Measurements from ENCODE around the gene FATE1. TPM values are rescaled to one million over a fixed set of nuclear protein-coding genes. Genes with fewer than 3 reads are reported as not detected.

The FATE1 gene
- total and polyA plus RNA-seq, 2 experiments from 2014 or later: not detected

GRCh38 chrX:151704041-151704663 lies 11.7 kb upstream of the FATE1 start:
- no peaks in the 10 kb centered on the region for H3K9me3 ChIP-seq (ENCODE audit: low read depth)
- H3K9me2 ChIP-seq (replicated peaks; ENCODE audit: insufficient read depth): no peaks in the 10 kb centered on the region
- no peaks in the 10 kb centered on the region for H3K79me2 ChIP-seq
- H3K36me3 ChIP-seq (replicated peaks; ENCODE audit: insufficient read depth, low read depth): no peaks in the 10 kb centered on the region
- no peak overlapping the region for H3K4me3 ChIP-seq
- no peaks in the 10 kb centered on the region for H4K20me1 ChIP-seq (ENCODE audit: insufficient read depth, poor library complexity, severe bottlenecking)
- H3K27me3 ChIP-seq: no peaks in the 10 kb centered on the region
- no peak overlapping the region for H2AFZ ChIP-seq
- H3K4me2 ChIP-seq: no peak overlapping the region
- TF ChIP-seq, protein P1, sequence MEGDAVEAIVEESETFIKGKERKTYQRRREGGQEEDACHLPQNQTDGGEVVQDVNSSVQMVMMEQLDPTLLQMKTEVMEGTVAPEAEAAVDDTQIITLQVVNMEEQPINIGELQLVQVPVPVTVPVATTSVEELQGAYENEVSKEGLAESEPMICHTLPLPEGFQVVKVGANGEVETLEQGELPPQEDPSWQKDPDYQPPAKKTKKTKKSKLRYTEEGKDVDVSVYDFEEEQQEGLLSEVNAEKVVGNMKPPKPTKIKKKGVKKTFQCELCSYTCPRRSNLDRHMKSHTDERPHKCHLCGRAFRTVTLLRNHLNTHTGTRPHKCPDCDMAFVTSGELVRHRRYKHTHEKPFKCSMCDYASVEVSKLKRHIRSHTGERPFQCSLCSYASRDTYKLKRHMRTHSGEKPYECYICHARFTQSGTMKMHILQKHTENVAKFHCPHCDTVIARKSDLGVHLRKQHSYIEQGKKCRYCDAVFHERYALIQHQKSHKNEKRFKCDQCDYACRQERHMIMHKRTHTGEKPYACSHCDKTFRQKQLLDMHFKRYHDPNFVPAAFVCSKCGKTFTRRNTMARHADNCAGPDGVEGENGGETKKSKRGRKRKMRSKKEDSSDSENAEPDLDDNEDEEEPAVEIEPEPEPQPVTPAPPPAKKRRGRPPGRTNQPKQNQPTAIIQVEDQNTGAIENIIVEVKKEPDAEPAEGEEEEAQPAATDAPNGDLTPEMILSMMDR (IDR thresholded peaks at IDR 0.05; ENCODE audit: poor library complexity): no peak
- TF ChIP-seq EZH2 (IDR thresholded peaks at IDR 0.05; ENCODE audit: borderline replicate concordance) (no peak), EZH2phosphoT487 (IDR thresholded peaks at IDR 0.05; ENCODE audit: low read depth, severe bottlenecking, unreplicated experiment) (no peak)
- WGBS (ENCODE audit: low lambda C conversion rate, missing lambda C conversion rate): 85% methylated on average over 13 of the region's 13 CpGs
- H3K4me1 ChIP-seq (ENCODE audit: insufficient read depth): no peaks in the 10 kb centered on the region
- no peak overlapping the region for H3K27ac ChIP-seq
- no peak for DNase-seq (ENCODE audit: low spot score)

- H3K4me1 ChIP-seq (ENCODE audit: insufficient read depth): no peaks in the 10 kb centered on the region
- no peaks in the 10 kb centered on the region for H3K79me2 ChIP-seq
- 82% methylated on average over 7 of the region's 7 CpGs for WGBS (ENCODE audit: low lambda C conversion rate, missing lambda C conversion rate)
- H3K4me3 ChIP-seq: no peak overlapping the region
- H3K36me3 ChIP-seq (replicated peaks; ENCODE audit: insufficient read depth, low read depth): no peaks in the 10 kb centered on the region
- H3K27me3 ChIP-seq: no peaks in the 10 kb centered on the region
- TF ChIP-seq EZH2 (IDR thresholded peaks at IDR 0.05; ENCODE audit: borderline replicate concordance) (no peak), EZH2phosphoT487 (IDR thresholded peaks at IDR 0.05; ENCODE audit: low read depth, severe bottlenecking, unreplicated experiment) (no peak)
- TF ChIP-seq, protein P1 (IDR thresholded peaks at IDR 0.05; ENCODE audit: poor library complexity): no peak
- H3K9me2 ChIP-seq (replicated peaks; ENCODE audit: insufficient read depth): no peaks in the 10 kb centered on the region
- no peak overlapping the region for H3K4me2 ChIP-seq
- no peak for DNase-seq (ENCODE audit: low spot score)
- no peaks in the 10 kb centered on the region for H3K9me3 ChIP-seq (ENCODE audit: low read depth)
- no peak overlapping the region for H2AFZ ChIP-seq
- no peak overlapping the region for H3K27ac ChIP-seq
- H4K20me1 ChIP-seq (ENCODE audit: insufficient read depth, poor library complexity, severe bottlenecking): no peaks in the 10 kb centered on the region
Measured at GRCh38 chrX:151708821-151709220, 7.0 kb upstream of the FATE1 start.

- TF ChIP-seq EZH2 (IDR thresholded peaks at IDR 0.05; ENCODE audit: borderline replicate concordance) (no peak), EZH2phosphoT487 (IDR thresholded peaks at IDR 0.05; ENCODE audit: low read depth, severe bottlenecking, unreplicated experiment) (no peak)
- TF ChIP-seq, protein P1 (IDR thresholded peaks at IDR 0.05; ENCODE audit: poor library complexity): no peak
- Histone ChIP-seq H3K4me2 (no peak overlapping the region), H3K27me3 (no peaks in the 10 kb centered on the region), H3K79me2 (no peaks in the 10 kb centered on the region), H3K9me2 (replicated peaks; ENCODE audit: insufficient read depth) (no peaks in the 10 kb centered on the region), H2AFZ (no peak overlapping the region), H3K9me3 (ENCODE audit: low read depth) (no peaks in the 10 kb centered on the region), H3K4me3 (no peak overlapping the region), H4K20me1 (ENCODE audit: insufficient read depth, poor library complexity, severe bottlenecking) (no peaks in the 10 kb centered on the region), H3K27ac (no peak overlapping the region), H3K36me3 (replicated peaks; ENCODE audit: insufficient read depth, low read depth) (no peaks in the 10 kb centered on the region), H3K4me1 (ENCODE audit: insufficient read depth) (no peaks in the 10 kb centered on the region)
- WGBS (ENCODE audit: low lambda C conversion rate, missing lambda C conversion rate): 59% methylated on average over 2 of the region's 2 CpGs
- no peak for DNase-seq (ENCODE audit: low spot score)
Measured at GRCh38 chrX:151710457-151710856, 5.4 kb upstream of the FATE1 start.

All from hepatocyte (in vitro differentiated cells).